ENCODE results near the gene NARF.

DNA sequence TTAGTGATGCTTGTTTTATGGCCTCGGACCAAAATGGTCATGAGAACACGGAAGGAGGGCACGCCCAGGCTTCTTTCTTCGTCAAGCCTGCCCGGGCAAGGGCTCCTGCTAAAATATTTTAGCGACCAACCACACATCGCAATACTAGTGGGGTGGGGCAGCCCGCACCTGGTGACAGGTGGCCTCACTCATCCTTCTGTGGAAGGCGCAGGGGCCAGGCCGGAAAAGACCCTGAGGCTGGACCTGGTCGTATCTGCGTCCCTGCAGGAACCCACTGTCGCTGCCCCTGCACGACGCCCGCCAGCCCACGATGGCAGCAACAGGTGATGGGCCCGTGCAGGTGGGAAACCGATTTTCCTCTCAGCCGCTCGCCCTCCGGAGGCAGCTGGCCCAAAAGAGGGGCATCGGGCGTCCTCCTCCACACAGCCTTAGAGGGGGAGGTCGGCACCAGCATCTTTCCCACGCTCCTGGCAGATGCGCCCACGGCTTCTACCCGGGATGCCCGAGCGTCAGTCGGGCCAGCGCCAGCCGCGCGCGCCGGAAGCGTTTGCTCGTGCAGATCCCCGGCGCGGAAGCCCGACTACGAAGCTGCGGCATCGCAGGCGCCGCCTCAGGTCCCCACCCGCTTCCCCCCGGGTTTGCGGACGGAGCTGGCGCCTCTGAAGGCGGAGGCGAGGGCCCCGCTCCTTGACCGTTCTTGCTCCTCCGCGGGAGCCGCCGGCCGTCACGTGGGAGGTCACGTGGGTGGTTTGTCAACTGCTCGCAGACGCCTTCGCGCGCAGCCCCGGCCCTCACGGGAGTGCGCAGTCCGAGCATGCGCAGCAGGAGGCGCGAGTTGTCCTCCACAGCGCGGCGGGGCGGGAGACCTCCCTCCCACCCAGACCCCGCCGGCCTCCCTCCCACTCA, 38.2 kb downstream of the NARF start:
- TF ChIP-seq, protein P1, sequence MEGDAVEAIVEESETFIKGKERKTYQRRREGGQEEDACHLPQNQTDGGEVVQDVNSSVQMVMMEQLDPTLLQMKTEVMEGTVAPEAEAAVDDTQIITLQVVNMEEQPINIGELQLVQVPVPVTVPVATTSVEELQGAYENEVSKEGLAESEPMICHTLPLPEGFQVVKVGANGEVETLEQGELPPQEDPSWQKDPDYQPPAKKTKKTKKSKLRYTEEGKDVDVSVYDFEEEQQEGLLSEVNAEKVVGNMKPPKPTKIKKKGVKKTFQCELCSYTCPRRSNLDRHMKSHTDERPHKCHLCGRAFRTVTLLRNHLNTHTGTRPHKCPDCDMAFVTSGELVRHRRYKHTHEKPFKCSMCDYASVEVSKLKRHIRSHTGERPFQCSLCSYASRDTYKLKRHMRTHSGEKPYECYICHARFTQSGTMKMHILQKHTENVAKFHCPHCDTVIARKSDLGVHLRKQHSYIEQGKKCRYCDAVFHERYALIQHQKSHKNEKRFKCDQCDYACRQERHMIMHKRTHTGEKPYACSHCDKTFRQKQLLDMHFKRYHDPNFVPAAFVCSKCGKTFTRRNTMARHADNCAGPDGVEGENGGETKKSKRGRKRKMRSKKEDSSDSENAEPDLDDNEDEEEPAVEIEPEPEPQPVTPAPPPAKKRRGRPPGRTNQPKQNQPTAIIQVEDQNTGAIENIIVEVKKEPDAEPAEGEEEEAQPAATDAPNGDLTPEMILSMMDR (conservative IDR thresholded peaks at IDR 0.05; ENCODE audit: low read depth in 2 of 2) = no peak
- TF ChIP-seq EZH2 (IDR thresholded peaks at IDR 0.05; ENCODE audit: low read depth, unreplicated experiment) = no peak
- no peak for TF ChIP-seq JUNB (IDR thresholded peaks at IDR 0.05; ENCODE audit: unreplicated experiment)
